Measurements from ENCODE around the gene DRICH1. TPM values are rescaled to one million over a fixed set of nuclear protein-coding genes. Genes with fewer than 3 reads are reported as not detected.
"Not testable (repeated sequence)": the region's sequence is repeated elsewhere in the genome, so short reads cannot be mapped to it uniquely, and the experiment has no call there.

DRICH1 gene, protein sequence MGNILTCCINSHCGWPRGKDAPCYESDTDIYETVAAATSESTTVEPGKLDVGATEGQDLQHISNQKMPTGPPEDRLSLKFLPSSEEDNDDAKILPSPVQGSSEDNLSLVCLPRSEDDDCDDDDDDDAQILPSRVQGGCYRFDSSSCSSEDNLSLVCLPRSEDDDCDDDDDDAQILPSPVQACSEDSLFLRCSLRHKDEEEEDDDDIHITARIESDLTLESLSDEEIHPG
- total RNA-seq = under 1 TPM; 0.36 to 0.62 TPM

DNA sequence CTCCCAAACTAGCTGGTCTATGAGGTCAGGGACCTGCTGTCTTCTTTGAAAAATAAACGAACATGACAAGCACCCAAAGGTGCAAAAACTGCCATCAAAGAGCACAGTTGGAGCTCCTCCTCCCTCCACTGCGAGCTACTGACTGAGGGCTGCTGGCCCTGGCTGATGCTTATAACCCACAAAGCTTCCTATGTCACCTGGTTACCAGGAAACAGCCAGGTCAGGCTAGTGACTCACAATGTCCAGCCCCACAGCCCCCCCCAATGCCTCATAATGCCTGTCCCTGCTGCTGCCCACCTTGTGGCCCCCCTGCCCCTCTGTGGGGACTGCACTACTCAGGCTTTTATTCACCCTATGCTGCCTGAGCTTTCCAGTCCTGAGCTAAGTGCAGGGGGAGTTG is at the start of gene DRICH1:
TSS of gene DRICH1 (minus strand) at position 144 of the 400 bp plus-strand sequence. CDS start 298 bp downstream, outside the sequence.
- H3K27ac Mint-ChIP-seq = no peak within 1 kb of the TSS
- POLR2A ChIA-PET = no interaction called here
- peak; percentile 13 for DNase-seq
- no peak within 1 kb of the TSS for H3K4me3 Mint-ChIP-seq
- no peaks in the 10 kb centered on the region for H3K27me3 Mint-ChIP-seq
- no peaks in the 10 kb centered on the region for H3K9me3 Mint-ChIP-seq
- intact Hi-C loops (cut with micrococcal nuclease) = no loop called here
- CTCF ChIA-PET = interaction anchor here (0.6 to 0.9 kb wide), 2 partner anchors 218 kb away, joined by 3 read pairs; no protein-coding TSS in a partner anchor
- H3K4me1 Mint-ChIP-seq (ENCODE audit: low read depth) = no peaks in the 10 kb centered on the region
- no peaks in the 10 kb centered on the region for H3K36me3 Mint-ChIP-seq

GRCh38 chr22:23681026-23681809 is 49.1 kb upstream of the DRICH1 start:
- no peak overlapping the region for H3K27ac Mint-ChIP-seq
- no peaks in the 10 kb centered on the region for H3K9me3 Mint-ChIP-seq
- H3K4me3 Mint-ChIP-seq = no peak overlapping the region
- H3K36me3 Mint-ChIP-seq = peaks cover 11% of the 10 kb centered on the region
- DNase-seq = no peak
- no peaks in the 10 kb centered on the region for H3K27me3 Mint-ChIP-seq
- POLR2A ChIA-PET = no interaction called here
- intact Hi-C loops (cut with micrococcal nuclease) = no loop called here
- peaks cover 4% of the 10 kb centered on the region for H3K4me1 Mint-ChIP-seq (ENCODE audit: low read depth)
- CTCF ChIA-PET = interaction anchor here (1.6 kb wide), 1 partner anchor 168 kb away, joined by 3 read pairs; no protein-coding TSS in a partner anchor

DNA sequence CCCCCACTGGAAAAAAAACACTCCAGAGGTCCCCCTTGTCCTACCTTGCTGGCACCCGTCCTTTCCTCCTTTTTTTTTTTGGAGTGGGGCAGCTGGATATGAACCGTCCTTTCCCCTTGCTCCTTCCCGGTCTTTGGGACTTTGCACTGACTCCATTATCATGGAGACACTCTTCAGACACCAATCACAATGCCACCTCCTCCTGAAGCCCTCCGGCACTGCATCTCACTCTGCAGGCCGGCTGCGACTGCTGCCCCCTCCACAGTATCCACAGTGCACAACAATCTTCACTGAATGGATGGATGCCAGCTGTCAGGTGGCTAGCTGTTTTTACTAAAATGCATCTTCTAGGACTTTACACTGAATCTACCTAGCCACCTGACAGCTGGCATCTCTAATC is 46.0 kb upstream of the DRICH1 start:
- ChIA-PET POLR2A (no interaction called here), CTCF (no interaction called here)
- Mint-ChIP-seq H3K4me1 (ENCODE audit: low read depth) (peaks cover 4% of the 10 kb centered on the region), H3K36me3 (peaks cover 10% of the 10 kb centered on the region), H3K27ac (no peak overlapping the region), H3K9me3 (no peaks in the 10 kb centered on the region), H3K27me3 (no peaks in the 10 kb centered on the region), H3K4me3 (no peak overlapping the region)
- DNase-seq = no peak
- intact Hi-C loops (cut with micrococcal nuclease) = no loop called here

GRCh38 chr22:23677701-23677995 is 45.5 kb upstream of the DRICH1 start:
- POLR2A ChIA-PET = no interaction called here
- no peak overlapping the region for H3K4me3 Mint-ChIP-seq
- CTCF ChIA-PET = no interaction called here
- intact Hi-C loops (cut with micrococcal nuclease) = no loop called here
- peaks cover 8% of the 10 kb centered on the region for H3K36me3 Mint-ChIP-seq
- DNase-seq = no peak
- peaks cover 4% of the 10 kb centered on the region for H3K4me1 Mint-ChIP-seq (ENCODE audit: low read depth)
- no peaks in the 10 kb centered on the region for H3K9me3 Mint-ChIP-seq
- no peaks in the 10 kb centered on the region for H3K27me3 Mint-ChIP-seq
- no peak overlapping the region for H3K27ac Mint-ChIP-seq

DNA sequence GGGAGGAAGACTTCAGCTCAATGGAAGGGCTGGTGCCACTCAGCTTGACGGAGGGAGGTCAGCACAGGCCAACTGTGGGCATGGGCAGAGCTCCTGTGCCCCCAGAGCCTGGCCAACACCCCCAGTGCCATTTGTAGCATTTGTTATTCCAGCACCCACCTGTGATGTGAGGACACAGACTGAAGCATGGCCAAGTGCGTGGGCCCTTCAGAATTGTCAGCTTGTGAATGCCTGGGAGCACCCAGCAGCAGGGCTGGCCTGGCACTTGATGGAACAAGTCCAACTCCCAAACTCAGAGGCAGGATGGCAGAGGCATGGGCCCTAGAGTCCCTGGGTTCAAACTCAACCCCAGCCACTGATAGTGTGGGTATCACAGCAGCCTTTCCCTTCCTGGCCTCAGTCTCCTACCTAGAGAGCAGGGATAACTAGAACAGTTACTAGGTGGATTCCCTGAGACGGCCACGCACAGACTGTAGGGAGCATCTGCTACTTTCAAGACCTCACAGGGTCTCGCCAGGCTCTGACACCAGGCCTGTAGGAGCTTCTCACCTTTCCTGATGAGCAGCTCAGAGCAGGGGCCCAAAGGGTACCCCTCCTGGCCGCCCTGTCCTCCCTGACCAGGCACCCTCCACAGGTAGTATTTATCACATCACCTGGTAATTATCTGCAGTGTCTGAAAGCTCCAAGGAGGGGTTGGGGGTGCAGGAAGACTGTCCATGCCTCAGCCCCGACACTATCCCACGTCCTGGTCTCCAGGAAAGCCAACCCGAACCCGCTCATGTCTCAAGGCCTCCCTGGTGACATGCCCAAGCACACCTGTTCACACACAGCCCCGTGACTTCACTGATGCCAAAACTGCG is 45.0 kb upstream of the DRICH1 start:
- H3K9me3 Mint-ChIP-seq; DNase-seq; POLR2A ChIA-PET; CTCF ChIA-PET; H3K4me1 Mint-ChIP-seq (ENCODE audit: low read depth); H3K27ac Mint-ChIP-seq; H3K36me3 Mint-ChIP-seq; H3K4me3 Mint-ChIP-seq; H3K27me3 Mint-ChIP-seq; intact Hi-C loops (cut with micrococcal nuclease): not testable (repeated sequence)

DNA sequence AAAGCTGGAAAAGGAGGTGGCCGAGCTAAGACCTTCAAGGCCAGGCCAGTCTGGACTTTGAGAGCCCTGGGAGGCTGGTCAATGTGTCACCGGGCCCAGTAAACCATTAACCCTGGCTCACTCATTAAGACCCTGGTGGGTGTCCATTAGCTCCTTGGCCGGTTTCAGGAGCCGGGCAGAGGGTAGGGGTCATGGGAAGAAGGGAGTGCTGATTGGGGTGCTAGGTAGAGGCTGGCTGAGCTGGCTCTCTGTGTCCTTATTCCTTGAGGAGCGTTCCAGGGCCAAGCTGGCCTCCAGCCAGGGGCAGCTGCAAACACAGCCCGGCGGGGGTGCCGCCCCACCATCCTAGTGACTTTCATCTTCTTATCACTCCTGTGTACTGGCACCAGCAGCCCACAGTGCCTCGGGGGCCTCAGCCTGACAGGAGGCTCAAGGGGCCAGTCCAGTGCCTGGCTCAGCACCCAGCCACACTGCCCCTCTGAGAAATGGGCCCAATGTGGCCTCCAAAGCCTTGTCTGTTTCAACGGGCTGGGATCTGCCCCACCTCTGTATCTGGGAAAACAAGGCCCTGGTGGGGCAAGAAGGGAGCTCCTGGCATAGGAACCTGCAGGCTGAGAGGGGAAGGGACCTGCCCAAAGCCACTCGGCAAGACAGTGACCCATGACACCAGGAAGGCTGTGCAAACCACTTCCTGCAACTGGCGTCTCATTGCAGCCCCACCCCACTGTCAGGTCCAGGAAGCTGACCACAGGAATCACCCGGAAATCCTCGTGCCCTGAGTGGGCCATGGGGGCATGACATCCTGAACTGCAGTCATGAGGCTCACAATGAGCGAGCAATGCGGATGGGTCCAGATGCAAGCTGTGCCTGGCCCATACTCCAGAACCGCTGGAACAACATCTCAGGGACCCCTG is 43.6 kb upstream of the DRICH1 start:
- Mint-ChIP-seq H3K9me3 (no peaks in the 10 kb centered on the region), H3K36me3 (peaks cover 1% of the 10 kb centered on the region), H3K27ac (no peak overlapping the region), H3K4me3 (no peak overlapping the region), H3K4me1 (ENCODE audit: low read depth) (peaks cover 4% of the 10 kb centered on the region), H3K27me3 (no peaks in the 10 kb centered on the region)
- POLR2A ChIA-PET = no interaction called here
- CTCF ChIA-PET = no interaction called here
- intact Hi-C loops (cut with micrococcal nuclease) = no loop called here
- no peak for DNase-seq

DNA sequence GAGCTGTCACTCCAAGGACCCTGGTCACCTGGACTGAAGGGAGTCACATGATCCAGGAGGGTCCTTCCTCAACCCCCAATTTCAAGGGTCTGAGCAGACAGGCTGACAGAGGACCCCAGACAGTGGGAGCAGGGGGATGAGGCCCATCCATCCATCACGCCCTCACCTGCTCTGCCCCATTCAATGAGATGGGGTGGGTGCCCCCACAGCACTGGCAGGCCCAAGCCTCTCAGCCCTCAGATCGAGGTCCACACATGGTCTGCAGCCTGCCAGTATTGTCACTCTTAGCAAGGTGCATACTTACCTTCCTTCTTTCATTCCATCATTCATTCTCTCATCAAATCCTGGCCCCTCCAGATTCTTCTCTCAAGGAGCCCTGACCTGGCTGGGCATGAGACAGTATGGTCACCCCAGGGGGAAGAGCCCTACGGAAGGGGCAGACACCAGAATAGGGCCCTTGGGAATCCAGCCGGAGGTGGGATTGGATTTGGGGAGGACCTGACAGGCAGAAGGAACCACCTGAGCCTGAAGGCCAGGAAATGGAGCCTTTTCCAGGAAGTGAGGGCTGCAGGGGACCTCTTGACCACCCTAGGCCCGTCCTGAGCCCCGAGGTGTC is 42.9 kb upstream of the DRICH1 start:
- H3K27ac Mint-ChIP-seq; CTCF ChIA-PET; H3K36me3 Mint-ChIP-seq; DNase-seq; H3K27me3 Mint-ChIP-seq; H3K4me3 Mint-ChIP-seq; POLR2A ChIA-PET; H3K9me3 Mint-ChIP-seq; H3K4me1 Mint-ChIP-seq (ENCODE audit: low read depth); intact Hi-C loops (cut with micrococcal nuclease): not testable (repeated sequence)

DNA sequence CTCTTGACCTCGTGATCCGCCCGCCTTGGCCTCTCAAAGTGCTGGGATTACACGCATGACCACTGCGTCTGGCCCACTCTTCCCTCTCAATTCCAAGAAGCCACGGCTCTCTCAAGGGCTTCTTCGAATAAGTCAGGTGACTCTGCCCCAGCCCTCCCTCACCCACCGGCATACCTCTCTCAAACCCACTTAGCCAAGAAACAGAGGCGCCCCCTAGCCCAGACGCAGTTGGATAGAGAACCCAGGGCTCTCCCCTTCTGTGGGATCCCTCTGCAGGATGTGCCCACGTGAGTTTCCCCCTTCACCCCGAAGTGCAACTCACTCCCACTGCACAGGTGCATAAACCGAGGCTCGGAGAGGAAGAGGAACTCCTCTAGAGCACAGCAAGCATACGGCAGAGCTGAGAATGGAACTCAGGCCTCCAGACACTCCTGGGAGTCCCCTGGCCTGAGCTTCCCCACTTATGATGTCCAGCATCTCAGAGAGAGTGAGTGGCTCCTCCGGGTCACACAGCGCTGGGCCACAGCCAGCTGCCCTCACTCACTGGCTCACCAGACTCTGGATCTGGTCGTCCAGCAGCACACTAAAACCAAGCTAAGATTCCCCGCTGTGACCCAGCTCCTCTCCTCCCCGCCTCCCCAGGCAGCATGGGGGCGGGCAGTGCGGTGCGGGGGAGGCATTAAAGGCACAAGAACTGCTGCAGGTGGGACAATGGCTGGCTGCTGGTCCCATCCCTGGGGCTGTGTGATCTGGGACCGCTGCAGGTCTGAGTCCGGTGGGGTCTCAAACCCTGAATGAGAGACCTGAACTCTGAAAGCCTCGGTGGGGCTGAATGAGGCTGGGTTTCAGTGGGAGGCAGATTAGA is 41.9 kb upstream of the DRICH1 start:
- H3K27ac Mint-ChIP-seq = no peak overlapping the region
- CTCF ChIA-PET = interaction anchor here (0.6 kb wide), 1 partner anchor 150 kb away, joined by 3 read pairs; no protein-coding TSS in a partner anchor
- H3K4me3 Mint-ChIP-seq = no peak overlapping the region

DNA sequence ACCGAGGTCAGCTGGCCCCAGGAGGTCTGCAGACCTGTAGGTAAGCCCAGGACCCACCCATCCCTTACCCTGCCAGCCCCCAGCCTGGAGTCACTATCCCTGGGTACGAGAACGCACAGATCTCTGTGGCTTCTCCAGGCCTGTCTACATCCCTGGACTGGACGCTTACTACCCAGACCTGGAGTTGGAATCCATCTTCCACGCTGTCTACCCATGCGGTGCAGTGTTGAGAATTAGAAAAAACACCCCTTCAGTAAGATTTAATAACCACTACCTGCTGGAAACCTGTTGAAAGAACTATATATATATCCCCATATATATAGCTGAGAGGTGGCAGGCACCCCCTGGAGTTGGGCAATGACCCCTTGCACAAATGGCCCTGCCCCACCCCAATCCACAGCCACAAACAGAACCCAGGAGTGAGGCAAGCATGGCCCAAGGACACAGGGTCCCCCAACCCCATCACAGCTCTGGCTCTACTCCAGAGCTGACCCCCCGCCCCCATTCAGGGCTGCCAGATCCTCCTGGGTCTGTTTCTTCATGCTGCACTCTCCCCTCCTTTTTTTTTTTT is 41.0 kb upstream of the DRICH1 start:
- Mint-ChIP-seq H3K9me3 (no peaks in the 10 kb centered on the region), H3K4me1 (ENCODE audit: low read depth) (peaks cover 4% of the 10 kb centered on the region), H3K4me3 (no peak overlapping the region), H3K36me3 (peaks cover 2% of the 10 kb centered on the region), H3K27ac (no peak overlapping the region), H3K27me3 (no peaks in the 10 kb centered on the region)
- ChIA-PET POLR2A (no interaction called here), CTCF (no interaction called here)
- no peak for DNase-seq
- intact Hi-C loops (cut with micrococcal nuclease) = no loop called here

More for the DNA sequence above, 41.9 kb upstream of the DRICH1 start:
- no peak for DNase-seq
- Mint-ChIP-seq H3K9me3 (no peaks in the 10 kb centered on the region), H3K36me3 (peaks cover 3% of the 10 kb centered on the region), H3K4me1 (ENCODE audit: low read depth) (peaks cover 4% of the 10 kb centered on the region), H3K27me3 (no peaks in the 10 kb centered on the region)
- POLR2A ChIA-PET = no interaction called here
- intact Hi-C loops (cut with micrococcal nuclease) = no loop called here

- POLR2A ChIA-PET; DNase-seq; H3K9me3 Mint-ChIP-seq; H3K27ac Mint-ChIP-seq; H3K27me3 Mint-ChIP-seq; H3K4me3 Mint-ChIP-seq; CTCF ChIA-PET; H3K4me1 Mint-ChIP-seq (ENCODE audit: low read depth); intact Hi-C loops (cut with micrococcal nuclease); H3K36me3 Mint-ChIP-seq: not testable (repeated sequence)
Measured at GRCh38 chr22:23672307-23673049, 40.4 kb upstream of the DRICH1 start.

Measured in activated CD4-positive, alpha-beta memory T cell treated with anti-CD3 and anti-CD28 coated beads for 36 hours (primary cell).